Measurements from ENCODE around the gene POLR1H.

The POLR1H gene

DNA sequence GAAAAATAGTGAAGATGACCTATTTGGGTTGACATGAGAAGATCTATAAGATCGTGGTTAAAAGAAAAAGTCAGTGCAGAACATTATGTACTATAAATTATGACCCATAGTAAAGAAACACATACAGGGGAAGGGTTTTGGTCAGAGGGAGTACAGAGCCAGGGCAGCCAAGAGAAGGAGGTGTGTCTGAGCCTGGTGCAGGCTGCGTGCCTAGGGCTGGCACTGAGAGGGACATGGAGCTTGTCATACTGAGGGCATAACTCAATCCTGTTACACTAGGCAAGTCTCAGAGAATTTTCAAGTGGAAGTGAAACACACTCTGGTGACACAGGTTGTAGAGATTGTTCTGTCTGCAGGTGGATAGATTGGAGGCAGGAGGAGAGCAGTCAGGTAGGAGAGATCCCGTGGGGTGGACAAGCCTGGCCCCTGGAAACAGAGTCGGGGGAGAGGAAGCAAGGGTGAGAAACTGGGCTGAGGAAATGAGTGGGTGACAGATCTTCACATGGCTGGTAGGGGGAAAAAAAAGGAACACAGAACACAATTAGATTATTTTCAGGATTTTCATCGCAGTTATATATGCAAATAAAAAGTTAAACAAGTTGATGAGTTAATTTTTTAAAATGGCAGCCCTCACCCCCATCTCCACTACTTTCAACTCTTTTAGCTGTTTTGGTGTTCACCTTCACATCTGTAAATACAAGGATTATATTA is 33.0 kb downstream of the POLR1H start:
- Histone ChIP-seq H3K36me3 (ENCODE audit: control insufficient read depth, insufficient read depth, low read length) (no peaks in the 10 kb centered on the region), H3K9me3 (ENCODE audit: control insufficient read depth, low read length) (no peaks in the 10 kb centered on the region), H3K4me3 (ENCODE audit: insufficient read depth, low read depth, low read length) (no peak overlapping the region), H3K4me1 (ENCODE audit: control insufficient read depth, insufficient read depth, low read length) (no peaks in the 10 kb centered on the region), H3K27ac (ENCODE audit: insufficient read depth, low read depth, low read length, poor library complexity, severe bottlenecking) (no peak overlapping the region), H3K27me3 (ENCODE audit: control insufficient read depth, insufficient read depth, low read length, poor library complexity, severe bottlenecking) (peaks cover 55% of the 10 kb centered on the region)
- 88 to 92% methylated on average over 4 of the region's 5 CpGs for WGBS, 2 experiments

DNA sequence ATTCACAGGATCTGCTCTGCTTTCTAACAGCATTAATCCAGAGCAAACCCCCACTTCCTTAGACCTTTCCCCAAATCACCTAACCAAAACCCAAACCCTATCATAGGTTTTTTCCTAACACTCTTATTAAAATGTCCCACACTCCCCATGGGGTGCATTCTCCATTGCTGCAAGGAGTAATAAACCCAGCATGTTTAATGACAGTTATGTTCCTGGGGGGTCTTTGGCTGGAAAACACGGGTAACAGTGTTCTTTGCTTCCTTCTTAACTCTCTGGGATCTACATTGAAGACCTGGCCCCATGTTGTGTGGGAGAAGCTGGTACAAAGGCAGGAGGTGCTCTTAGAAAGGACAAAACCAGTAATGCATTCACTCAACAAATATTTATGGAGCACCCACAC is 35.8 kb downstream of the POLR1H start:
- no peaks in the 10 kb centered on the region for H3K9me3 ChIP-seq (ENCODE audit: control insufficient read depth, low read length)
- no peaks in the 10 kb centered on the region for H3K36me3 ChIP-seq (ENCODE audit: control insufficient read depth, insufficient read depth, low read length)
- 61 to 63% methylated on average over 1 of the region's 1 CpG for WGBS, 2 experiments
- peaks cover 75% of the 10 kb centered on the region for H3K27me3 ChIP-seq (ENCODE audit: control insufficient read depth, insufficient read depth, low read length, poor library complexity, severe bottlenecking)
- no peak overlapping the region for H3K27ac ChIP-seq (ENCODE audit: insufficient read depth, low read depth, low read length, poor library complexity, severe bottlenecking)
- no peak overlapping the region for H3K4me3 ChIP-seq (ENCODE audit: insufficient read depth, low read depth, low read length)
- no peaks in the 10 kb centered on the region for H3K4me1 ChIP-seq (ENCODE audit: control insufficient read depth, insufficient read depth, low read length)

DNA sequence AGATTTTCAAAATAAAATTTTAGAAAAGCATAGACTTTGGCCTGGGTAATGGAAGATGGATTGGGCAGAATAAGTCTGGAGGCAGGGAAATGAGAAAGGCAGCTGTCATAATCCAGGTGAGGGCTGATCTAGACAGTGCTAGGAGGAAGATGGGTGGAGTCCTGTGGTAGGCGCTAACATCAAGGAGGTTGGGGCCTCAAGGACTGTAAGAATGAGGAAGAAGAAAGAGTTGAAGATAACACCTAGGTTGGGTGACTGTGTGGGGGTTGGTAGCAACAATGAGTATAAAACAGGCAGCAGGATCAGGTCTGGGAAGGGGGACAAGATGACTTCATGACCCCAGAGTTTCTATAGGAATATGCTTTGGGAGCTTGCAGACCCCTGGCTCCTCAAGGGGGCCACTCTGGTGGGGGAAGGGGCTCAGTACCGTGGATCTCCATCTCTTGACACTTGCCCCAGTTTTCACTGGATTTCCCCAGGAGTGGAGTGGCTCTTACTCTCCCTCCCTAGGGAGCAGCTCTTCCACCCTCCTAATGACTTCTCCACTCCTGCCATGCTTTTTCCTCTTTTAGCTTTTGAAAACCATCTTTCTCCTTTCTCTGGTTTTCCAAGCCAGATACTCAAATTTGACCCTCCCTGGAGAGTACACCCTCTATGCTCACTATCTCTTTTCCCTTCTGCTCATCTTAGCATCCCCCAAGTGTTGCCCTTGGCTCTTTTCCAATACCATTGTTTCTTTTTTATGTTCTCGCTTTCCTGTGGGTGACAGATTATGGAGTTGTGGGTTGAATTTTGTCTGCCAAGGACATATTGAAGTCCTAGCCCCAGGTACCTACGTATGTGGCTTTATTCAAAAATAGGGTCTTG is 37.1 kb downstream of the POLR1H start:
- no peaks in the 10 kb centered on the region for H3K36me3 ChIP-seq (ENCODE audit: control insufficient read depth, insufficient read depth, low read length)
- no peaks in the 10 kb centered on the region for H3K4me1 ChIP-seq (ENCODE audit: control insufficient read depth, insufficient read depth, low read length)
- no peak overlapping the region for H3K4me3 ChIP-seq (ENCODE audit: insufficient read depth, low read depth, low read length)
- H3K27me3 ChIP-seq (ENCODE audit: control insufficient read depth, insufficient read depth, low read length, poor library complexity, severe bottlenecking), result peaks cover 82% of the 10 kb centered on the region
- no peaks in the 10 kb centered on the region for H3K9me3 ChIP-seq (ENCODE audit: control insufficient read depth, low read length)
- 83 to 90% methylated on average over 4 of the region's 4 CpGs for WGBS, 2 experiments
- no peak overlapping the region for H3K27ac ChIP-seq (ENCODE audit: insufficient read depth, low read depth, low read length, poor library complexity, severe bottlenecking)

DNA sequence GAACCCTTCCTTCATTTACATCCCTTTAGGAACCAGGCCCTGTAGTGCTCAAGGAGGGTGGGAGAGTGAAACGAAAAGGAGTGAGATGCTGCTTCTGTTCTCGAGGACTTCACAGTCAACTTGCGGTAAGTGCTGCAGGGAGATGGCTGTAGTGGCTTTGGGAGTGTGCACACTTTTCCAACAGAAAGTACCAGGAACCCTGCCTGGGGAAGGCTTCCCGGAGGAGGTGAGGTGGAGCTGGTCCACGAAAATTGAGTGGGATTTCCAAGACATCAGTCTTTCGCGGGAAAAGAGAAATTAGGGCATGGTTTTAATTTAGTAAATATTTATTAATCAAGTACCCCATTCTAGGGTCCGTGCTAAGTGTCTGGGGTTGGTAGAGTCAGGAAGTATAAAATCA is 39.1 kb downstream of the POLR1H start:
- Histone ChIP-seq H3K27me3 (ENCODE audit: control insufficient read depth, insufficient read depth, low read length, poor library complexity, severe bottlenecking) (peaks cover 92% of the 10 kb centered on the region), H3K4me1 (ENCODE audit: control insufficient read depth, insufficient read depth, low read length) (no peaks in the 10 kb centered on the region), H3K36me3 (ENCODE audit: control insufficient read depth, insufficient read depth, low read length) (no peaks in the 10 kb centered on the region), H3K27ac (ENCODE audit: insufficient read depth, low read depth, low read length, poor library complexity, severe bottlenecking) (no peak overlapping the region), H3K4me3 (ENCODE audit: insufficient read depth, low read depth, low read length) (no peak overlapping the region), H3K9me3 (ENCODE audit: control insufficient read depth, low read length) (no peaks in the 10 kb centered on the region)
- 14 to 19% methylated on average over 6 to 8 of the region's 8 CpGs for WGBS, 2 experiments

DNA sequence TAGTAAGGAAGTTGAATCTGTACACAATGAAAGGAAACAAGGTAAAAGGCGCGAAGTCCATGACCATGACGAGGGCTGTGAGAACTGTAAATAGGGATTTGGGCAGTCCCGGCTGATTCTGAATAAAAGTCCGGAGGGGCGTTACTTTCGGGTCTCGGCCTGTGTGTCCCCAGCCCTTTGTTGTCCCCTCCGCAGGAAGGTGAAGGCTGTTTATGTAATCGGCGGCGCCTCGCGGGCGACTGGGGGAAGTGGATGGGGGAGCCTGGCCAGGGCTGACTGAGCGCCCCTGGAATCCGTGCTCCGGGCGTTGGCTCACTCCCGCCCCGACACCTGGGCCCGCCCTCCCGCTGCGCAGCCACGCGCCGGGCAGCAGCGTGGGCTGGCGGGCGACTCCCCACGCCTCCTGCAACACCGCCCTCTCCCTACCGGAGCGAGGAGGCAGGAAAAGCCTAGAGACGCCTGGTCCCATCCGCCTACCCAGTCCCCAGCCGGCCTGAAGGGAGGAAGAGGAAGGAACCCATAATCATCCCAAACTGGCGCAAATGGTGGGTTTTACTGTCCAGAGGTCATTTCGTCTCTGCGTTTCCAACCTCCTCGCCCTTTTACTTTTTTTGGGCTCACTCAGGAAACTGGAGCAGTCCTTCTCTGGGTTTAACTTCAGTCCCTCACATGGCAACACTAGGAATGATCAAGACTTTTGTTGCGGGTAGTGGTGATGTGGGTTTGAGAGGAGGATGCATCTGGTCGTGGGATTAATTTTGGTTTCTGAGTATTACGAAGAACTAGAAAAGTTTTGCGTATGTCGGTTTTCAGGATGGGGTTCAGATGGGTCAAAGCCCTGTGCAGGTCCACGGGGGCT is 39.7 kb downstream of the POLR1H start:
- Histone ChIP-seq H3K27me3 (ENCODE audit: control insufficient read depth, insufficient read depth, low read length, poor library complexity, severe bottlenecking) (peaks cover 88% of the 10 kb centered on the region), H3K36me3 (ENCODE audit: control insufficient read depth, insufficient read depth, low read length) (no peaks in the 10 kb centered on the region), H3K27ac (ENCODE audit: insufficient read depth, low read depth, low read length, poor library complexity, severe bottlenecking) (no peak overlapping the region), H3K9me3 (ENCODE audit: control insufficient read depth, low read length) (no peaks in the 10 kb centered on the region), H3K4me1 (ENCODE audit: control insufficient read depth, insufficient read depth, low read length) (no peaks in the 10 kb centered on the region), H3K4me3 (ENCODE audit: insufficient read depth, low read depth, low read length) (no peak overlapping the region)
- 6% methylated on average over 47 of the region's 47 CpGs for WGBS, 2 experiments

DNA sequence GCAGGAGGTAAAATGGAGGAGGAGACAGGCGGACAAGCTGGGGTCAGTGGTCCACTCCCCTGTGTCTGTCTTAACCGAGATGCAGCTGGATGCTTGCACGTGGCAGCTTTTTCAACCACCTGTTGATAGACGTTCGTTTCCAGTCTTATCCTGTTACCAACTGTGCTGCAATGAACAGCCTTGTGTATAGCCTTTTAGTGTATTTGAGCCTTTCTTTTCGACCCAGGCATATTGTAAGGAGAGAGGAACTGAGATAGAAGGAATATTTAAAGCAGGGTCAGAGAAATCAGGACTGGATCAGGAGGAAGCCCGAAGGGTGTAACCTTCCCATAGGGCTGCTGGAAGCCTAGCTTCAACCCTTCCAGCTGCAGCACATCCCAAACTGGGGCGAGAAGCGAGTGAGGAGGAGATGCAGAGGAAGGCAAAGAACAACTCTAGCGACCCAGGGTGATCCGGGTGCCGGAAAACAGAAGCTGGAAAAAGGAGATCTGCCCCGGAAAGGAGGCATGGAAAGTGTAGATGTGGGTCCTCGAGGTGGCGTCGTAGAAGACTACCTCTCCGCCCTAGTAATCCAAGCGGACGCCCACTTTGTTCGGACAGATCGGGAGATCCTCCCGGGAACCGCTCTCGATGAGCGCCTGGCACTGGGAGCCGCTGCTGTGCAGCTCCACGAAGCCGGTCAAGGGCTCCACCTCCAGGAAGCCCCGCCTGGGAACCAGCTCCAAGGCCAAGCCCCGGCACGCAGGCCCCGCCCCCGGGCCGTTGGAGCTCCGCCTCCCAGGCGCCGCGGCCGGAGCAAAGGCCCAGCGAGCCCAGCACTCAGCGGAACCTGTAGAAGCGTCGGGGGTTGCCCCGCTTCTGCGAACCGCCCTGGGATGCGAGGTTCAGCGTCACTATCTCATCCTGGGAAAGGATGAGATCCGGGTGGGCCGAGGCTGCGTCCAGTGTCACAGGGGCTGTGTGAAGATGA is 40.7 kb downstream of the POLR1H start:
- no peaks in the 10 kb centered on the region for H3K4me1 ChIP-seq (ENCODE audit: control insufficient read depth, insufficient read depth, low read length)
- WGBS, 2 experiments, result 5% methylated on average over 51 of the region's 51 CpGs
- peak overlapping the region; percentile 3 for H3K4me3 ChIP-seq (ENCODE audit: insufficient read depth, low read depth, low read length)
- no peaks in the 10 kb centered on the region for H3K36me3 ChIP-seq (ENCODE audit: control insufficient read depth, insufficient read depth, low read length)
- H3K27me3 ChIP-seq (ENCODE audit: control insufficient read depth, insufficient read depth, low read length, poor library complexity, severe bottlenecking), result peaks cover 84% of the 10 kb centered on the region
- no peak overlapping the region for H3K27ac ChIP-seq (ENCODE audit: insufficient read depth, low read depth, low read length, poor library complexity, severe bottlenecking)
- no peaks in the 10 kb centered on the region for H3K9me3 ChIP-seq (ENCODE audit: control insufficient read depth, low read length)

DNA sequence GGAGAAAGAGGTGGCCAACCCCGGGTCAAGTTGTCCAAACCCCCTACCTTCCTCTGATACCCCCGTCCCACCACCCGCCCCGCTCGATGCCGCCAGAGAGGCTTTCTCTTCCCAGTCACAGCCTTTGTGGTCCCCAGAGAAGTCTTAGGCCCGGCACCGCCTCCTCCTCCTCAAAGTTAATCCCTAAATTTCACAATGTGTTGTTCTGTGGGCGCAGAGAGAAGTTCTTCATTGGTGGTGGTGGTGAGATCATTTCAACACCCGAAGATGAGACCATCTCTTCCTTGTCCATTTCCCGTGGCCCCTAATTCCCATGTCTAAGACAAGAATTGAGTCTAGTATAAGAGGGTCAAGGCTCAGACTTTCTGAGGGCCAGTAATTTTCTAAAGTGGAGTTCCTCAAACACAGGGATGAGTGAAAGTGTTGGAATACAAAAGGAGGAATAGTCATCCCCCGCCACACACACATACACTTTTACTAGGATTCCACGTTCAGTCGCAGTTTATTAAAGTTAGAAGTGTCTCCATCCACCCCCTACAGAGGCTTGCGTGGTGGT is 41.4 kb downstream of the POLR1H start:
- Histone ChIP-seq H3K4me3 (ENCODE audit: insufficient read depth, low read depth, low read length) (peak overlapping the region; percentile 3), H3K9me3 (ENCODE audit: control insufficient read depth, low read length) (no peaks in the 10 kb centered on the region), H3K4me1 (ENCODE audit: control insufficient read depth, insufficient read depth, low read length) (no peaks in the 10 kb centered on the region), H3K27me3 (ENCODE audit: control insufficient read depth, insufficient read depth, low read length, poor library complexity, severe bottlenecking) (peaks cover 79% of the 10 kb centered on the region), H3K27ac (ENCODE audit: insufficient read depth, low read depth, low read length, poor library complexity, severe bottlenecking) (no peak overlapping the region), H3K36me3 (ENCODE audit: control insufficient read depth, insufficient read depth, low read length) (no peaks in the 10 kb centered on the region)
- 40 to 48% methylated on average over 14 to 15 of the region's 15 CpGs for WGBS, 2 experiments

DNA sequence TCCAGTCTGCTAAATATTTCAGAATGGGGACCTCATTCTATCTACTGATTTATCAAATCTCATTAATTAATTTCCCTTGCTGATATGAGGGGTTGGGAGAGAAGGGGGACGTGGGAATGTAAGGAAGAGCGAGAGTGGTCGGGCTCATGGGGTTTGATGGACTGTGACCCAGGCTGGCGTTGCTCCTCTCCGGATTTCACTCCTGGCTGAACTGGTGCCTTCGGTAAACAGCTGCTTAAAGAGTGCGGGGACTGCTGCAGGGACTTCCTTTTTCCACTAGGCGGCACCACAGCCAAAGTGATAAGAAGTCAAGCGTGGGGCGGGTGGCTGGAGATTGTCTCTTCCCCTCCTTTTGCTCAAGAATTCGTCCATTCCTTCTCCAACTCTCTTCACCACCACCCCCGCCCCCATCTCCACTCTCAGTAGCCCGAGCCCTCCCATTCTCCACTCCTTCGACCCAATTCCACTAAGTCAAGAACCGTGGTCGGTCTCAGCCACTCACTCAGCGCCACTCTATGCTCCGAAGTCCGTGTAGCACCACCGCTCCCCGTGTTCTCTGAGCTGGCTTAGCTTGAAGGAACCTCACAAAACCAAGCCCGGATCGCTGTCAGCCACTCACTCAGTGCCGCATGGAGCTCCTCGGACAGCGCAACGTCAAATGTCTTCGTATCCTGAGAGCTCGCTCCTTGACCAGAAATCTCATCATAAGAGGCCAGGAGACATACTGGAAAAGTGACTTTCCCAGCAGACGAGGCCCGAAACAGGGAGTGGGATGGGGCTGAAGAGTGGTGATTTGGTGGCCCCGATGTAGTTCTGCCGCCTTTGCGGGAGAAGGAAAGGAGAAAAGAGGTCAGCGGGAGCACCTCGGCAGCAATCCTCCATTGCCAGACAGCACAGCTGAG is 42.2 kb downstream of the POLR1H start:
- peaks cover 75% of the 10 kb centered on the region for H3K27me3 ChIP-seq (ENCODE audit: control insufficient read depth, insufficient read depth, low read length, poor library complexity, severe bottlenecking)
- H3K27ac ChIP-seq (ENCODE audit: insufficient read depth, low read depth, low read length, poor library complexity, severe bottlenecking), result no peak overlapping the region
- 14% methylated on average over 36 of the region's 36 CpGs for WGBS, 2 experiments
- H3K36me3 ChIP-seq (ENCODE audit: control insufficient read depth, insufficient read depth, low read length), result no peaks in the 10 kb centered on the region
- H3K9me3 ChIP-seq (ENCODE audit: control insufficient read depth, low read length), result no peaks in the 10 kb centered on the region
- peak overlapping the region; percentile 23 for H3K4me3 ChIP-seq (ENCODE audit: insufficient read depth, low read depth, low read length)
- no peaks in the 10 kb centered on the region for H3K4me1 ChIP-seq (ENCODE audit: control insufficient read depth, insufficient read depth, low read length)

Measured in ectodermal cell (in vitro differentiated cells).